CD14-positive monocyte (primary cell): ENCODE results near the gene CMTM2. TPM values are rescaled to one million over a fixed set of nuclear protein-coding genes. Genes with fewer than 3 reads are reported as not detected.

Source experiments
- DNase-seq, 3 donors: peaks; one replicate each; pipeline ENCODE4 v3.0.0-alpha.2; 2011 to 2022
- H2AFZ ChIP-seq: 2 replicates; pipeline ENCODE4 v1.6.0; 2012; ENCODE audit warnings: mild to moderate bottlenecking, low read depth, low read length, inconsistent platforms; ENCODE audit not compliant: insufficient read depth, poor library complexity, severe bottlenecking
- H3K27ac ChIP-seq, 2 donors: 1 replicate in 1 of 2; 2 replicates in 1 of 2; pipeline ENCODE4 v1.5.1; 2012 to 2013; ENCODE audit warnings: low read length in 2 of 2, control low read depth in 1 of 2, inconsistent platforms in 1 of 2, low read depth in 1 of 2, mild to moderate bottlenecking in 1 of 2
- H3K27me3 ChIP-seq, 2 donors: one replicate each; pipeline versions ENCODE4 v1.6.0 to v1.6.1; 2011 to 2013; ENCODE audit warnings: low read length in 2 of 2; ENCODE audit not compliant: control insufficient read depth in 2 of 2, insufficient read depth in 2 of 2
- H3K36me3 ChIP-seq, 2 donors: replicated peaks in 1 of 2; 1 replicate in 1 of 2; 2 replicates in 1 of 2; pipeline versions ENCODE4 v1.5.1 to v1.6.1; 2012 to 2013; ENCODE audit warnings: low read length in 2 of 2, control low read depth in 1 of 2, inconsistent platforms in 1 of 2, mild to moderate bottlenecking in 1 of 2; ENCODE audit not compliant: insufficient read depth in 2 of 2, control insufficient read depth in 1 of 2
- H3K4me1 ChIP-seq, 2 donors: 1 replicate in 1 of 2; 2 replicates in 1 of 2; pipeline versions ENCODE4 v1.5.1 to v1.6.1; 2012 to 2013; ENCODE audit warnings: low read length in 2 of 2, control low read depth in 1 of 2, inconsistent platforms in 1 of 2, mild to moderate bottlenecking in 1 of 2, moderate library complexity in 1 of 2; ENCODE audit not compliant: insufficient read depth in 2 of 2, control insufficient read depth in 1 of 2
- H3K4me2 ChIP-seq: replicated peaks from 2 replicates; pipeline ENCODE3; 2012; ENCODE audit warnings: low read length, moderate library complexity, mild to moderate bottlenecking; ENCODE audit not compliant: poor library complexity, severe bottlenecking; ENCODE audit errors: extremely low read depth
- H3K4me3 ChIP-seq, 3 experiments: fragments of 200-600 bp in 1 of 3; sonication (generic) in 1 of 3; replicated peaks in 1 of 3; 1 replicate in 2 of 3; 2 replicates in 1 of 3; pipeline ENCODE4 v1.5.1; 2011 to 2013; ENCODE audit warnings: low read length in 3 of 3, mild to moderate bottlenecking in 3 of 3, control low read depth in 2 of 3, low read depth in 2 of 3, inconsistent platforms in 1 of 3, moderate library complexity in 1 of 3
- H3K79me2 ChIP-seq: 2 replicates; pipeline ENCODE4 v1.6.0; 2012; ENCODE audit warnings: mild to moderate bottlenecking, control low read depth, inconsistent platforms, low read length, moderate library complexity; ENCODE audit not compliant: insufficient read depth
- H3K9ac ChIP-seq: 2 replicates; pipeline ENCODE4 v1.6.0; 2017; ENCODE audit warnings: low read length, mild to moderate bottlenecking; ENCODE audit not compliant: insufficient read depth, poor library complexity, severe bottlenecking
- H3K9me3 ChIP-seq, 2 donors: replicated peaks in 1 of 2; 1 replicate in 1 of 2; 2 replicates in 1 of 2; pipeline versions ENCODE4 v1.5.1 to v1.6.1; 2012 to 2013; ENCODE audit warnings: low read length in 2 of 2, control low read depth in 1 of 2; ENCODE audit not compliant: control insufficient read depth in 1 of 2, insufficient read depth in 1 of 2
- H4K20me1 ChIP-seq: 2 replicates; pipeline ENCODE4 v1.6.0; 2012; ENCODE audit warnings: mild to moderate bottlenecking, low read length, control low read depth, moderate library complexity; ENCODE audit not compliant: insufficient read depth
- H3K27ac Mint-ChIP-seq, 7 donors: one replicate each; pipeline ENCODE4 v1.8.0; 2020; ENCODE audit warnings: mild to moderate bottlenecking in 7 of 7, mixed read lengths in 7 of 7, moderate library complexity in 6 of 7, inconsistent platforms in 2 of 7
- H3K27me3 Mint-ChIP-seq, 3 donors: one replicate each; pipeline ENCODE4 v1.8.0; 2021 to 2022; ENCODE audit warnings: low read depth in 3 of 3, mild to moderate bottlenecking in 3 of 3, mixed read lengths in 3 of 3, moderate library complexity in 3 of 3, inconsistent platforms in 1 of 3
- H3K36me3 Mint-ChIP-seq, 2 donors: one replicate each; pipeline ENCODE4 v1.8.0; 2020; ENCODE audit warnings: mixed read lengths in 2 of 2, inconsistent platforms in 1 of 2, mild to moderate bottlenecking in 1 of 2
- H3K4me1 Mint-ChIP-seq: one replicate; pipeline ENCODE4 v1.8.0; 2020; ENCODE audit warnings: mild to moderate bottlenecking, mixed read lengths
- H3K4me3 Mint-ChIP-seq, 2 donors: one replicate each; pipeline ENCODE4 v1.8.0; 2020; ENCODE audit warnings: mild to moderate bottlenecking in 2 of 2, mixed read lengths in 2 of 2, moderate library complexity in 1 of 2
- H3K9me3 Mint-ChIP-seq, 7 donors: one replicate each; pipeline ENCODE4 v1.8.0; 2020 to 2022; ENCODE audit warnings: mixed read lengths in 7 of 7, mild to moderate bottlenecking in 6 of 7, moderate library complexity in 6 of 7, inconsistent platforms in 2 of 7
- WGBS: methylation state at CpG from one replicate; pipeline ENCODE4 v1.1.5; 2013; ENCODE audit warnings: missing lambda C conversion rate; ENCODE audit not compliant: insufficient coverage; 5-methylcytosine and 5-hydroxymethylcytosine counted together
- intact Hi-C, 2 donors: fragments of 100-400 bp; cut with micrococcal nuclease; formaldehyde crosslinking; loops; one replicate each; pipeline versions ENCODE4 v1.15.0 to v1.15.1; 2023
- polyA plus RNA-seq, 3 donors: library from polyadenylated mRNA; depleted of rRNA in 1 of 3; unstranded in 2 of 3; stranded (reverse) in 1 of 3; fragments of 300-500 nt in 2 of 3; fragments of >200 nt in 1 of 3; fragmentation: Illumina TruSeq in 2 of 3; gene quantifications; 1 replicate in 2 of 3; 2 replicates in 1 of 3; pipeline ENCODE4 v1.2.3, GENCODE V29; 2012 to 2021
- TF ChIP-seq, protein P1 (sequence below): fragments of 200-600 bp; IDR thresholded peaks from one replicate; pipeline ENCODE4 v1.8.0; 2022; ENCODE audit warnings: antibody characterized with exemption, mild to moderate bottlenecking

The CMTM2 gene
- polyA plus RNA-seq, 3 donors = 11.0 to 41.6 (median 39.1) TPM

DNA sequence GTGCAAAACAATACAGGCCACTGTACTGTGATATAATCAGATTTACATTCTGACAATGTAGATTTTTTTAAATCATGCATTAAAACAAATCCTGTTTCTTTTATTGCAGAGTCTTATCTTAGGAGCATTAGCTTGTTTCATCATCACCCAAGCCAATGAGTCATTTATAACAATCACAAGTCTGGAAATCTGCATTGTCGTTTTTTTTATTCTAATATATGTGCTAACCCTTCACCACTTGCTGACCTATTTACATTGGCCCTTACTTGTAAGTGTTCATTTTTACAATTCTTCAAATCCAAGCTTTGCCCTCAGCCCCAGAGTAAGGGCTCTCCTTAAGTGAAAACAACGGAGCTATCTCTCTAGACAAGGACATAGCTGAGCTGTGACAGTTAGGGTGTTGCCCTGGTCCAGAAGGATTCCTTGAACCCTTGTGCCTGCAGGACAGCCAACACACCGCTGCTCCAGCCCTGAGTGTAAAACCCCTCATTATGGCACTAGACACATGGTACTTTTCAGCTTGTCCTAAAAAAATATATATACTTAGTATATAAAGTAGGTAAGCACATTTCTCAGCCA is 9.3 kb upstream of the CMTM2 start:
- no peak overlapping the region for H2AFZ ChIP-seq
- no peak overlapping the region for H3K4me2 ChIP-seq
- peak in 2 of 3 donors; percentile 38 to 52 for DNase-seq
- H3K27me3 Mint-ChIP-seq = peaks cover 0 to 3% (median 0%) of the 10 kb centered on the region in 3 donors
- peak overlapping the region in 1 of 7 donors; percentile 4 for H3K27ac Mint-ChIP-seq
- WGBS = no CpG with 5 or more reads among the region's 3 CpGs
- H3K9ac ChIP-seq = no peak overlapping the region
- peaks cover 18% of the 10 kb centered on the region for H3K4me1 Mint-ChIP-seq
- no peaks in the 10 kb centered on the region for H3K27me3 ChIP-seq
- H3K36me3 Mint-ChIP-seq = peaks cover 46 to 55% of the 10 kb centered on the region in 2 donors
- no peak overlapping the region for H3K4me3 ChIP-seq
- no peak overlapping the region for H3K4me3 Mint-ChIP-seq
- H3K4me1 ChIP-seq = peaks cover 7 to 17% of the 10 kb centered on the region in 2 donors
- H3K9me3 Mint-ChIP-seq = peaks cover 0 to 4% (median 0%) of the 10 kb centered on the region in 7 donors
- H3K36me3 ChIP-seq = peaks cover 26 to 32% of the 10 kb centered on the region in 2 donors
- H3K79me2 ChIP-seq = peaks cover 13% of the 10 kb centered on the region
- no peak overlapping the region for H3K27ac ChIP-seq
- TF ChIP-seq, protein P1, sequence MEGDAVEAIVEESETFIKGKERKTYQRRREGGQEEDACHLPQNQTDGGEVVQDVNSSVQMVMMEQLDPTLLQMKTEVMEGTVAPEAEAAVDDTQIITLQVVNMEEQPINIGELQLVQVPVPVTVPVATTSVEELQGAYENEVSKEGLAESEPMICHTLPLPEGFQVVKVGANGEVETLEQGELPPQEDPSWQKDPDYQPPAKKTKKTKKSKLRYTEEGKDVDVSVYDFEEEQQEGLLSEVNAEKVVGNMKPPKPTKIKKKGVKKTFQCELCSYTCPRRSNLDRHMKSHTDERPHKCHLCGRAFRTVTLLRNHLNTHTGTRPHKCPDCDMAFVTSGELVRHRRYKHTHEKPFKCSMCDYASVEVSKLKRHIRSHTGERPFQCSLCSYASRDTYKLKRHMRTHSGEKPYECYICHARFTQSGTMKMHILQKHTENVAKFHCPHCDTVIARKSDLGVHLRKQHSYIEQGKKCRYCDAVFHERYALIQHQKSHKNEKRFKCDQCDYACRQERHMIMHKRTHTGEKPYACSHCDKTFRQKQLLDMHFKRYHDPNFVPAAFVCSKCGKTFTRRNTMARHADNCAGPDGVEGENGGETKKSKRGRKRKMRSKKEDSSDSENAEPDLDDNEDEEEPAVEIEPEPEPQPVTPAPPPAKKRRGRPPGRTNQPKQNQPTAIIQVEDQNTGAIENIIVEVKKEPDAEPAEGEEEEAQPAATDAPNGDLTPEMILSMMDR = no peak
- no peaks in the 10 kb centered on the region for H3K9me3 ChIP-seq
- H4K20me1 ChIP-seq = peaks cover 31% of the 10 kb centered on the region
- intact Hi-C loops = loop anchor here in 1 of 2 donors (5.0 kb wide), 1 partner anchor 32 kb away; the partner anchor contains the start of gene CMTM3

DNA sequence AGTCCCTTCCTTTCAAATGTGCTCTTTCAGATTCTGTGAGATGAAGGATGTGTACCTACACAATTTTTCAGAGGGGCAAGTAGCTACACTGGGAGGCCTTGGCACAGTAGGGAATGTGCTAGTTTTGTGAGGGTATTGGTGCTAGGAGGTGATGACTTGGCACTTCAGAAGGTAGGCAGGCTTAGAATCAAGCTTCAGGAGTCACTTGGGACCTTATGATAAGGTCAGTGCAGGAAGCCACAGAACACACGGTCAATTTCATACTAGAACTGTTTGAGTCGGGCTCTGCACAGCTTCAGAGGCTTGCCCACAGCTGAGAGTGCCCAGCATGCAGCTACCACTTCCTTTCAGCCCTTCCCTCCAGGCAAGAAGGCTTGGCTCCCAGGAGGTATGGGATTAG is 6.9 kb upstream of the CMTM2 start:
- Histone ChIP-seq H3K27ac (no peak overlapping the region), H3K27me3 (peaks cover under 1 to 4% of the 10 kb centered on the region in 2 donors), H3K9ac (no peak overlapping the region), H3K4me1 (peaks cover 7 to 17% of the 10 kb centered on the region in 2 donors), H4K20me1 (peaks cover 8% of the 10 kb centered on the region), H3K9me3 (no peaks in the 10 kb centered on the region), H2AFZ (no peak overlapping the region), H3K79me2 (no peaks in the 10 kb centered on the region), H3K4me2 (no peak overlapping the region), H3K4me3 (no peak overlapping the region), H3K36me3 (peaks cover 4 to 8% of the 10 kb centered on the region in 2 donors)
- peak overlapping the region in 4 of 7 donors; percentile 15 to 68 (median 36) for H3K27ac Mint-ChIP-seq
- TF ChIP-seq, protein P1 = no peak
- no peak overlapping the region for H3K4me3 Mint-ChIP-seq
- no peak for DNase-seq
- intact Hi-C loops = no loop called here
- H3K4me1 Mint-ChIP-seq = peaks cover 20% of the 10 kb centered on the region
- no CpG with 5 or more reads among the region's 2 CpGs for WGBS
- H3K27me3 Mint-ChIP-seq = peaks cover 2 to 8% (median 4%) of the 10 kb centered on the region in 3 donors
- peaks cover 30 to 34% of the 10 kb centered on the region in 2 donors for H3K36me3 Mint-ChIP-seq
- H3K9me3 Mint-ChIP-seq = peaks cover 0 to under 1% (median 0%) of the 10 kb centered on the region in 7 donors
